HS-5 (cell line): ENCODE data around the gene ICAM1.
A peak's percentile ranks its signal among the peaks of the same experiment; 100 is the strongest.
"Not testable (repeated sequence)": the region's sequence is repeated elsewhere in the genome, so short reads cannot be mapped to it uniquely, and the experiment has no call there.

Source experiments
- DNase-seq: peaks from one replicate; pipeline ENCODE4 v3.0.0-alpha.2; 2012; ENCODE audit warnings: low read depth

Gene ICAM1, protein sequence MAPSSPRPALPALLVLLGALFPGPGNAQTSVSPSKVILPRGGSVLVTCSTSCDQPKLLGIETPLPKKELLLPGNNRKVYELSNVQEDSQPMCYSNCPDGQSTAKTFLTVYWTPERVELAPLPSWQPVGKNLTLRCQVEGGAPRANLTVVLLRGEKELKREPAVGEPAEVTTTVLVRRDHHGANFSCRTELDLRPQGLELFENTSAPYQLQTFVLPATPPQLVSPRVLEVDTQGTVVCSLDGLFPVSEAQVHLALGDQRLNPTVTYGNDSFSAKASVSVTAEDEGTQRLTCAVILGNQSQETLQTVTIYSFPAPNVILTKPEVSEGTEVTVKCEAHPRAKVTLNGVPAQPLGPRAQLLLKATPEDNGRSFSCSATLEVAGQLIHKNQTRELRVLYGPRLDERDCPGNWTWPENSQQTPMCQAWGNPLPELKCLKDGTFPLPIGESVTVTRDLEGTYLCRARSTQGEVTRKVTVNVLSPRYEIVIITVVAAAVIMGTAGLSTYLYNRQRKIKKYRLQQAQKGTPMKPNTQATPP

GRCh38 chr19:10270616-10271394 is at the start of gene ICAM1:
Gene ICAM1 (plus strand): TSS chr19:10271120. CDS start chr19:10271160, 40 bp downstream.
- peak; percentile 67 for DNase-seq

GRCh38 chr19:10222201-10222890 is 48.6 kb upstream of the ICAM1 start:
- no peak for DNase-seq

- DNase-seq, result no peak
Observed at GRCh38 chr19:10223488-10224213, 47.3 kb upstream of the ICAM1 start.

DNA sequence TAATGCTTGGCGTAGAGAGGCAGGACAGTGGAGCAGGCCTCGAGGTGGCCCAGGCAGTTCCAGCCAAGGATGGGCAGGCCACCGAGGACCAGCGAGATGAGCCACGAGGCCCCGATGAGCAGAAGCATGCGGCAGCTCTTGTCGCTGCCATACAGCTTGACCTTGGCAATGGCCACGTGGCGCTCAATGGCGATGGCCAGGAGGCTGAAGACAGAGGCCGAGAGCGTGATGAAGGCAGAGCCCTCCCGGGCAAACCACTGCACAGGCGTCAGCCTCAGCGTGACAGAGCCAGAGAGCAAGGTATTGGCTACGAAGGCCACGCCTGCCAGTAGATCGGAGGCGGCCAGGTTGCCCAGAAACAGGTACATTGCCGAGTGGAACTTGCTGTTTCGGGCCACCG is 46.6 kb upstream of the ICAM1 start:
- DNase-seq, result no peak

GRCh38 chr19:10226021-10226375 is 44.9 kb upstream of the ICAM1 start:
- no peak for DNase-seq

DNA sequence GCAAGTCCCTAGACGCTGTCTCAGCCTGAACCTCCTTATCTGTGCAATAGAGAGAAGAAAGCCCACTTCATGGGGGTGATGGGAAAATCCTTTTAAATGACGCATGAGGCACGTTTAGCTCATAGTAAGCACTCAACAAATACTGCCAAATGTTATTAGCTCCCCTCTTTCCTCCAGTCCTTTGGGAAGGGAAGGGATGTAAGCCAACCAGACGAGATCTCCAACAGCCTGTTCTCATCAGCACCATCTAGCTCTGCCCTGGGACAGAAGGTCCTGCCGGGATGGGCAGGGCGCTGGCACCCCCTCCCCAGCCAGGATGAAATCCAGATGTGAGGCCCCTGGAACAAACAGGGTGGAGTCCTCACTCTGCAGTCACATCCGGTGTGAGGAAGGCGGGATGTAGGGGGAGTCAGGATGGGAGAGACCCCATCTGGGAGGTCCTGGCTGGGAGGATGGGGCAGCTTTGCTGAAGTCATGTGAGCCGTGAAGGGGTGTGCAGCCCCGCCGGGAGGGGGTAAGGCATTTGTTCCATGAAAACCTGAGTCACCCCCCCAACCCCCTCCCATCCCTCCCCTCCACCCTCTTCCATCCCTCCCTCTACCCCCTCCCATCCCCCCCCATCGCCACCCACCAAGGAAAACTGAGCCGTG is 44.4 kb upstream of the ICAM1 start:
- peak; percentile 79 for DNase-seq

DNA sequence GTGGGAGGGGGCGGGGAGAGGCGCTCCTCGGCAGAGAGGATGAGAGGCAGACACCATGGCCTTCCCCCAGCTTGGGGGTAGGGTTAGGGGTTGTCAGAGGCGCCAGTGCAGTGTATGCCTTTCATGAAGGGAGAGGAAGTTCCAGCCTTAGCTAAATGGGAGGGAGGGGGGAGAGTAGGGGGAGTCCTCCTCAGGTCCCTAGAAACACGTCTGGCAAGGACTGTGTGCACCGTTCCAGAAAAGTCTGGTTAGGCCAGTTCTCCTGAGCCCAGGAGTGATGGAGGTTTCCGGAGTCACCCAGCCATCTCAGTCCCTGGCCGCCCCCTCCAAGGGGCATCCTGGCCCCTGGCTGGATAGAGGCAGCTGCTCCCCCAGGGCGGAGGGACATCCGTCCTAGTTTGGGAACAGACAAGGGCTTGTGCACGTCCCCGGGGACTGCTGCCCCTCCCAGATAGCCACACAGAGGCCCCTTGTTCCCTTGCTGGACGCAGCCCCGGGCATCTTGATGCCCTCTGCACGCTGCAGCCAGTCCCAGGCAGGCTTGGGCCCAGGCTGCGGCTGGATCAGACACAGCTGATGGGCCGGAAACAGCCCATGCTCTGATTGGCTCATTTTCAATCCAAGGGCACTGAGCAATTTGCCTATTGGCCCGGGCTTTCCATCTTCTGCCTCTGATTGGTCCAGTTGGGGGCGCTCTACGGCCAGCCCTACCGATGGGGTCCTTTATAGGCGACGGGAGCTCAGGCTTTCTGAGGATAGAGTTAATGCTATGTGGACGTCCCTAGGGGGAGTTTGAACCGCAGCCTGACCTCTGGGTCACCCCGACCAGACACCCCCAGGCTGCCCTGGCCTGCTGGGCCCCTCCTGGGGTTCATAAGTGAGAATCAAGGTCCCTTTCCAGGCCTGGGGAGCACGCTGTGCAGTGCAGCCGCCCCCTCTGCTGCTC is 43.6 kb upstream of the ICAM1 start:
- DNase-seq, result no peak

DNA sequence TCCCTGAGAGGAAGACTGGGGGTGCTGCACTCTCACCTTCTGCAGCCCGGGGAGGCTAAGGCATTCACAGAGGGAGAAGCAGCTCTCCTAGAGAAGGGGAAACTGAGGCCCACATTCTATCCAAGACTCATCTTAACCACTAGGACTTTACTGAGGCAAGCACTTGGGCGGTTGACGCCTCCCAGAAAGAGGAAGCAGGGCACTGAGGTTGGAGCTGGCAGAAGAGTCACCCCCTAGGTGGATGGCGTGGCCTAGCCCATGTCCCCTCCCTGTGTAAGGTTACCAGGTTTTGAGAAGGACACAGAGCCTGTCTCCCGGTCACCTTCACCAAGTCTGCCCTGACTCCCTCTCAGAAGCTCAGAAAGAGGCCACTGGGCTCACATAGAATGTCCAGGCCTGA is 42.5 kb upstream of the ICAM1 start:
- no peak for DNase-seq

- DNase-seq, result no peak
Observed at GRCh38 chr19:10228920-10229319, 42.0 kb upstream of the ICAM1 start.

DNA sequence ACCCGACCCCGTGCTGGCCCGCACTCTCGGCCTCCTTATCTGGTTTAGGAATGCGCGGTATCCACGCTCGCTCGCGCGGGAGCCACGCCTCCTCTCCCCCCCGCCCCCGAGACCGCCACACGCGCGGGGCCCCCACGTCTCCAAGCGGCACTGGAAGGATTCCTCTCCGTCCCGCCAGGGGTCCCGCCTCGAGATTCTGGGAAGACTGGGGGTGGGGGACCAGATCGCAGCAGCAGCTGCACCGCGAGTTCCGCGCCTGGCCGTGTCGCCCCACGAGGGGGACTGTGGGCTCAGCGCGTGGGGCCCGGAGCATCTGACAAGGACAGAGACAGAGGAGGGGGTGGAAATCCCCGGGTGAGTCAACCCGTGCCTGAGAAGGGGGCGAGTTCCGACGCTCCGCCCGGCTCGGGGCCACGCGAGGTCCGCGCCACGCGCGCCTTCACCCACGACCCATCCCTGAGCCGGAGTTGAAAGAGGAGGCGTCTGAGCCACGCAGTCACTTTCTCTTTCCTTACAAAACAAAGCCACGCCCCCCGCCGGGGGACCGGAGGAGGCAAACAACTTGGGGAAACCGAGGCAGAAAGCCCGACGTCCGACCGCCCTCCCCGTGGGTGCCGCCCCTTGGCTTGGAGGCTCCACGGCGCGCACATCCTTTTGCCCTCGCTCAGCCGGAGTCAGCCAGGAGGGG is 40.6 kb upstream of the ICAM1 start:
- DNase-seq, result no peak

GRCh38 chr19:10230861-10231611 is 39.9 kb upstream of the ICAM1 start, which contains the start of gene S1PR2:
Gene S1PR2 (minus strand): TSS chr19:10231331. CDS start chr19:10224905, 6,426 bp downstream.
- no peak for DNase-seq

DNA sequence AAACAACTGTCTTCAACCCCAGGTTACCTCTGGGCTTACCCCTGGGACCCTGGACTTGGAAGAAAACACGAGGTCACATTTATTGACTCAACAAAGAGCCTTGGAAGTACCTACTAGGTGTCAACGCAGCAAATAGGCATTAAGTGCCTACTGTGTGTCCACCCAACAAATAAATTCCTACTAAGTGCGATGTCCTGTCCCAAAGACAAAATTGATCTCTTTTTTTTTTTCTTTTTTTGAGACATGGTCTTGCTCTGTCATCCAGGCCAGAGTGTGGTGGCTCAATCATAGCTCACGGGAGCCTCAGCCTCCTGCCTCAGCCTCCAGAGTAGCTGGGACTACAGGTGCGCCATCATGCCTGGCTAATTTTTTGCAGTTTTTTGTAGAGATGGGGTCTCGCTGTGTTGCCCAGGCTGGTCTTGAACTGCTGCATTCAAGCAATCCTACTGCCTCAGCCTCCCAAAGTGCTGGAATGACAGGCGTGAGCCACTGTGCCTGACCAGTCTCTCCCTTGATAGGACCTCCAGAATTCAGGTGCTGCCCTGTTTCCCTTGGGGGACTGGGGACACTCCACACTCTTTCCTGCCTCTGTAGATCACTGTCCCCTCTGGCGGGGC is 39.2 kb upstream of the ICAM1 start:
- no peak for DNase-seq

- DNase-seq, result no peak
Observed at GRCh38 chr19:10233946-10234345, 37.0 kb upstream of the ICAM1 start.

- no peak for DNase-seq
Observed at GRCh38 chr19:10235003-10235402, 35.9 kb upstream of the ICAM1 start.

DNA sequence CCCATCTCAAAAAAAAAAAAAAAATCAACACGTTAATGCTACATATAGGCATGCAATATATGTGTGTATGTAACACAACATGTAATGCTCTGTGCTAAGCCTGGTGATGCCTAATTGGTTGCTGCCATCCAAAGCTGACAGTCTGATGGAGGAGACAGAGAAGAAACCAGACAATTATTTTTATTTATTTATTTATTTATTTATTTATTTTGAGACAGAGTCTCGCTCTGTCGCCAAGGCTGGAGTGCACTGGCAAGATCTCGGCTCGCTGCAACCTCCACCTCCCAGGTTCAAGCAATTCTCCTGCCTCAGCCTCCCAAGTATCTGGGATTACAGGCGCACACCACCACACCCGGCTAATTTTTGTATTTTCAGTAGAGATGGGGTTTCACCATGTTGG is 35.5 kb upstream of the ICAM1 start:
- not testable (repeated sequence) for DNase-seq

DNA sequence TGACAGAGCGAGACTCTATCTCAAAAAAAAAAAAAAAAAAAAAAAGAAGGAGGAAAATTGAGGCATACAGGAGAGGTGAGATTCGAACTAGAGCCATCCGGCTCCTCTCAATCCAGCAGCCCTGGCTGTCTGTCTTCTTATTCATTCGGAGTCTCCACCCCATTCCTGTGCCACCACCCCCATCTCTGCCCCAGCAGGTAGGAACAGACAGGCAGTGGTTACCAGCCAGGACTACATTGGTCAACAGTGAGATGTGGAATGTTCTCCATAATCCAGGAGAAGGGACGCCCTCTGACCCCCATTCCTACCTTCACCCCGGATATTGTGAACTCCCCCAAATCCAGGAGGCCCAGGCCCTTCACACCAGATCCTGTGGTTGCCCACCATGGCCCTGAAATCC is 33.2 kb upstream of the ICAM1 start:
- no peak for DNase-seq

DNA sequence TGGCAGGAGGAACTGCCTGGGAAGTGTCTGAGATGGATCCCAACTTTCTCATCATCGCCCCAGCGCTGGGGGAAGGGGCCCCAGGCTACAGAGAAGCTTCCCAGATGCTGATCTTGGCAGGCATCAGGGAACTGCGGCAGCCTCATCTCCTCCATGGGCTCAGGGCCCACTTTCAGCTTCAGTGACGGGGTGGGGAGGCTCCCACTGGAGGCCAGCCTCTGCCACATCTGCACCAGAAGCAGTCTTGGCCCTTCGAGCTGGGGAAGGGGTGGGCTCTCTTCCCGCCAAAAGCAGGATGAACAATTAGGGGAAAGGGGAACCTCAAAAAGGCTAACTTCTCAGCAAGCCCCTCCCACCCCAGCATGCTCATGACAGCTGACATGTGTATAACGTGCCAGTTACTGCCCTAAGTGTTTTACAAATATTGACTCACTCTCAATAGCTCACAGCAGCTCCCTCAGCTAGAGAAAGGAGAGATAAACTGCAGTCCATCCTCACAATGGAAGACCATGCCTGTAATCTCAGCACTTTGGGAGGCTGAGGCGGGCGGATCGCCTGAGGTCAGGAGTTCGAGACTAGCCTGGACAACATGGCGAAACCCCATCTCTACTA is 32.6 kb upstream of the ICAM1 start:
- no peak for DNase-seq
